Neutrophil (primary cell): ENCODE data around the gene GFY.

Experiments
- H3K27ac ChIP-seq: fragments of 200-600 bp; sonication (generic); 2 replicates; pipeline ENCODE4 v1.5.1; 2016; ENCODE audit warnings: mild to moderate bottlenecking, moderate library complexity
- H3K27me3 ChIP-seq: fragments of 200-600 bp; sonication (generic); 2 replicates; pipeline ENCODE4 v1.6.0; 2016; ENCODE audit warnings: mild to moderate bottlenecking
- H3K36me3 ChIP-seq: fragments of 200-600 bp; sonication (generic); 2 replicates; pipeline ENCODE4 v1.5.1; 2017
- H3K4me1 ChIP-seq, 2 experiments: fragments of 200-600 bp in 1 of 2; sonication (generic) in 1 of 2; 1 replicate in 1 of 2; 2 replicates in 1 of 2; pipeline versions ENCODE4 v1.5.1 to v1.6.1; 2013 to 2016; ENCODE audit warnings: low read depth in 1 of 2, low read length in 1 of 2, mild to moderate bottlenecking in 1 of 2, moderate library complexity in 1 of 2; ENCODE audit not compliant: control insufficient read depth in 1 of 2, insufficient read depth in 1 of 2
- H3K4me3 ChIP-seq, 2 experiments: fragments of 200-600 bp in 1 of 2; sonication (generic) in 1 of 2; 1 replicate in 1 of 2; 2 replicates in 1 of 2; pipeline ENCODE4 v1.5.1; 2013 to 2016; ENCODE audit warnings: low read depth in 1 of 2, low read length in 1 of 2, mild to moderate bottlenecking in 1 of 2, moderate library complexity in 1 of 2
- H3K9me3 ChIP-seq: fragments of 200-600 bp; sonication (generic); 2 replicates; pipeline ENCODE4 v1.5.1; 2016
- TF ChIP-seq, protein P1 (sequence below): fragments of 200-600 bp; sonication (generic); IDR thresholded peaks from 2 replicates; pipeline ENCODE4 v1.5.1; 2016; ENCODE audit warnings: antibody characterized with exemption

Gene GFY

GRCh38 chr19:49430678-49431329, 5.6 kb downstream of the GFY start:
- no peak overlapping the region for H3K27ac ChIP-seq
- H3K4me3 ChIP-seq = no peak overlapping the region
- no peaks in the 10 kb centered on the region for H3K36me3 ChIP-seq
- H3K9me3 ChIP-seq = no peaks in the 10 kb centered on the region
- TF ChIP-seq, protein P1, sequence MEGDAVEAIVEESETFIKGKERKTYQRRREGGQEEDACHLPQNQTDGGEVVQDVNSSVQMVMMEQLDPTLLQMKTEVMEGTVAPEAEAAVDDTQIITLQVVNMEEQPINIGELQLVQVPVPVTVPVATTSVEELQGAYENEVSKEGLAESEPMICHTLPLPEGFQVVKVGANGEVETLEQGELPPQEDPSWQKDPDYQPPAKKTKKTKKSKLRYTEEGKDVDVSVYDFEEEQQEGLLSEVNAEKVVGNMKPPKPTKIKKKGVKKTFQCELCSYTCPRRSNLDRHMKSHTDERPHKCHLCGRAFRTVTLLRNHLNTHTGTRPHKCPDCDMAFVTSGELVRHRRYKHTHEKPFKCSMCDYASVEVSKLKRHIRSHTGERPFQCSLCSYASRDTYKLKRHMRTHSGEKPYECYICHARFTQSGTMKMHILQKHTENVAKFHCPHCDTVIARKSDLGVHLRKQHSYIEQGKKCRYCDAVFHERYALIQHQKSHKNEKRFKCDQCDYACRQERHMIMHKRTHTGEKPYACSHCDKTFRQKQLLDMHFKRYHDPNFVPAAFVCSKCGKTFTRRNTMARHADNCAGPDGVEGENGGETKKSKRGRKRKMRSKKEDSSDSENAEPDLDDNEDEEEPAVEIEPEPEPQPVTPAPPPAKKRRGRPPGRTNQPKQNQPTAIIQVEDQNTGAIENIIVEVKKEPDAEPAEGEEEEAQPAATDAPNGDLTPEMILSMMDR = no peak
- H3K27me3 ChIP-seq = peaks cover 100% of the 10 kb centered on the region
- H3K4me1 ChIP-seq = no peaks in the 10 kb centered on the region

DNA sequence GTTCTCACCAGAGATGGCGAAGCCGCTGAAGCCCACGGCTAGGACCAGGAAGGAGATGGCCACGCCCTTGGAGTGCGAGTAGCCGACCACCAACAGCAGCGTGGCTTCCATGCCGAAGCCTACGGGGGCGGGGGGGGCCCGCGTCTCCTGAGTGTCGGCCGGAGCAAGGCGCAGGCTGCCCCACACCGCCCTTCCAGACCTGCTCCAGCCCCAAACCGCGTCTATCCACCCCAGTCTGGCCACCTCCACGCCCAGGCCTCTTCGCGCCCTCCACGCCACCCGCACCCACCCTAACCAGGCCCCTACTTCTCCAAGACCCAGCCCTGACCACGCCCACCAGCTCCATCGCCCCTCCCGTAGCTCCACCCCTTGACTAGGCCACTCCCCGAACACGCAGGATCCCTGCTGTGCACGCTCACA, 6.2 kb downstream of the GFY start:
- Histone ChIP-seq H3K27ac (no peak overlapping the region), H3K27me3 (peaks cover 100% of the 10 kb centered on the region), H3K36me3 (no peaks in the 10 kb centered on the region), H3K9me3 (no peaks in the 10 kb centered on the region), H3K4me1 (no peaks in the 10 kb centered on the region), H3K4me3 (no peak overlapping the region)
- TF ChIP-seq, protein P1 = no peak

GRCh38 chr19:49432141-49433073, 7.2 kb downstream of the GFY start:
- no peak overlapping the region for H3K27ac ChIP-seq
- H3K36me3 ChIP-seq = no peaks in the 10 kb centered on the region
- H3K9me3 ChIP-seq = no peaks in the 10 kb centered on the region
- TF ChIP-seq, protein P1 = no peak
- H3K4me1 ChIP-seq = no peaks in the 10 kb centered on the region
- peaks cover 100% of the 10 kb centered on the region for H3K27me3 ChIP-seq
- H3K4me3 ChIP-seq = no peak overlapping the region

DNA sequence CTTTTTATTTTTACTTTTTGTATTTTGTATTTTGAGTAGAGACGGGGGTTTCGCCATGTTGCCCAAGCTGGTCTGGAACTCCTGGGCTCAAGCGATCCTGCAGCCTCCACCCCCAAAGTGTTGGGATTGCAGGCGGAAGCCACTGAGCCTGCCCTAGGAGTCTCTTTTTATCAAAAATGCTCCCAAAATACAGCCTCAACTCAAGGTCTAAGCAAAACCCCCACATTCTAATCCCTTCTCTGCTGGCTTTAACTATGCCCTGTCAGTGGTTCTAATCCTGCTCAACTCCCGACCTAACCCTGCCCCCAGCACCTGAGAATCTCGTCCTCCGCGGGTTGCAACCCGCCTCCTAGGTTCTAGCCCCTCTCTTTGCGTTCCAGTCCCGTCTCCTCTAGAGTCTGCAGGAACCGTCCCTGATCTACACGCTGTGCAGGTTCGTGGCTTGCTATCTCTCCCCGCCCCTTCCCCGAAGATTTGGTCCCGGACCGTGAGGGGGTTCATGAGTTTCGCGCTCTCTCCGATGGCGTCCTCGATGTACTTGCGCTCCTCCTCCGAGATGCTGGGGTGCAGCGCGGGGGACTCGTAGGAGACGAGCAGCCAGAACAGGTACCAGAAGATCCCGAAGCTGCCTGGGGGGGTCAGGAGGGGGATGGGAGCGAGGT, 8.2 kb downstream of the GFY start:
- H3K27me3 ChIP-seq = peaks cover 100% of the 10 kb centered on the region

More for the DNA sequence above, 8.2 kb downstream of the GFY start:
- H3K36me3 ChIP-seq = no peaks in the 10 kb centered on the region
- TF ChIP-seq, protein P1 = no peak
- H3K4me3 ChIP-seq = no peak overlapping the region
- no peaks in the 10 kb centered on the region for H3K4me1 ChIP-seq
- no peak overlapping the region for H3K27ac ChIP-seq
- no peaks in the 10 kb centered on the region for H3K9me3 ChIP-seq
